UCSD-AML1 (cell line): ENCODE results near the gene MSN.

ENCODE experiments used
- DNase-seq: peaks from one replicate; lab custom pipeline; 2025; ENCODE audit not compliant: unreplicated experiment; lab: John Stamatoyannopoulos, UW

The MSN gene

DNA sequence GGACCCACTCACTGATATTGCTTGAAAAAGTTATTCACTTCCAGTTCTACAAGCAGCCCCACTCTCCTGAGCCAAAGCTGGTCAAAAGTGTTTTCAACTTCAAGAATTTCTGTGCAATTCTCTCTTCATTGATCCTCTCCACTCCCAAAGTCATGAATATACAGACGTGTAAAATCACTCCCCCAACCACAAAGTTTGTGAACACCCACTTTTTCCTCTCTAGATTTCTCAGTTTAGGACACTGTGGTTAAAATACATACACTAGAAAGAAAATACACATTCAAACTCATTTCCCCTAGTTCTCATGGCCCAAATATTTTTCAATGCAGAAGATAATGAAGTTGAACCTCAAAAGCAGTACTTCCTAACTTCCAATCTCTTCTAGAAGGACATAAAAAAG, 116.3 kb downstream of the MSN start:
- no peak for DNase-seq
